Caco-2 (cell line): ENCODE data around the gene TRMT112. TPM values are rescaled to one million over a fixed set of nuclear protein-coding genes. Genes with fewer than 3 reads are reported as not detected.
A peak's percentile ranks its signal among the peaks of the same experiment; 100 is the strongest.

Experiments used
- BruUV-seq: library from RNA; stranded (reverse); fragments of 400-500 nt; replicated peaks from 2 replicates; lab custom pipeline; 2021; lab: Mats Ljungman, UMichigan
- CTCF ChIA-PET: fragments of 300-600 bp; sonication (Branson Sonifier 250); formaldehyde crosslinking; loops from one replicate; lab custom pipeline; 2022; ENCODE audit warnings: antibody characterized with exemption; lab: Charles Lee
- POLR2A ChIA-PET: fragments of 300-600 bp; sonication (Branson Sonifier 250); formaldehyde crosslinking; loops from one replicate; lab custom pipeline; 2022; ENCODE audit warnings: antibody characterized with exemption; lab: Charles Lee
- DNase-seq, 2 experiments: peaks; one replicate each; pipeline versions ENCODE4 v3.0.0 to v3.0.0-alpha.2; 2020 to 2022
- H3K27me3 ChIP-seq: replicated peaks from 2 replicates; pipeline ENCODE4 v1.6.0; 2011; ENCODE audit warnings: low read length; ENCODE audit not compliant: control insufficient read depth, insufficient read depth
- H3K36me3 ChIP-seq: 2 replicates; pipeline ENCODE4 v1.5.1; 2011; ENCODE audit warnings: low read length; ENCODE audit not compliant: control insufficient read depth, insufficient read depth
- H3K4me1 ChIP-seq: fragments of 250-450 bp; sonication (Bioruptor Pico); 2 replicates; pipeline ENCODE4 v1.5.1; 2020; ENCODE audit warnings: mild to moderate bottlenecking
- H3K4me3 ChIP-seq: 2 replicates; pipeline ENCODE4 v1.5.1; 2011; ENCODE audit warnings: low read depth, mild to moderate bottlenecking, control low read depth, low read length
- H3K9me3 ChIP-seq: fragments of 250-450 bp; sonication (Bioruptor Pico); 2 replicates; pipeline ENCODE4 v1.5.1; 2020; ENCODE audit warnings: mild to moderate bottlenecking, moderate library complexity
- H3K27ac Mint-ChIP-seq: one replicate; pipeline ENCODE4 v1.8.0; 2022; ENCODE audit warnings: mixed read lengths; ENCODE audit not compliant: unreplicated experiment
- H3K27me3 Mint-ChIP-seq: one replicate; pipeline ENCODE4 v1.8.0; 2022; ENCODE audit warnings: mixed read lengths; ENCODE audit not compliant: insufficient read depth, unreplicated experiment
- H3K36me3 Mint-ChIP-seq: one replicate; pipeline ENCODE4 v1.8.0; 2022; ENCODE audit warnings: mild to moderate bottlenecking, mixed read lengths; ENCODE audit not compliant: insufficient read depth, unreplicated experiment
- H3K4me1 Mint-ChIP-seq: one replicate; pipeline ENCODE4 v1.8.0; 2022; ENCODE audit warnings: low read depth, mixed read lengths; ENCODE audit not compliant: unreplicated experiment
- H3K4me3 Mint-ChIP-seq: one replicate; pipeline ENCODE4 v1.8.0; 2022; ENCODE audit warnings: mild to moderate bottlenecking, moderate library complexity, mixed read lengths; ENCODE audit not compliant: unreplicated experiment
- H3K9me3 Mint-ChIP-seq: one replicate; pipeline ENCODE4 v1.8.0; 2022; ENCODE audit warnings: mixed read lengths; ENCODE audit not compliant: unreplicated experiment
- intact Hi-C: fragments of 100-400 bp; cut with micrococcal nuclease; formaldehyde crosslinking; loops from one replicate; pipeline ENCODE4 v1.10.0; 2022; ENCODE audit not compliant: unreplicated experiment
- total RNA-seq: library from RNA; stranded (reverse); gene quantifications from 2 replicates; pipeline ENCODE4 v1.2.3, GENCODE V29; 2022
- TF ChIP-seq, protein P1 (sequence below), 2 experiments: fragments of 200-600 bp in 1 of 2; IDR thresholded peaks; 1 replicate in 1 of 2; 2 replicates in 1 of 2; pipeline versions ENCODE4 v1.5.1 to v1.8.0; 2011 to 2022; ENCODE audit warnings: antibody characterized with exemption in 1 of 2, control low read depth in 1 of 2, inconsistent platforms in 1 of 2, low read depth in 1 of 2, low read length in 1 of 2, mild to moderate bottlenecking in 1 of 2, moderate library complexity in 1 of 2; ENCODE audit not compliant: insufficient read depth in 1 of 2, severe bottlenecking in 1 of 2, unreplicated experiment in 1 of 2

TRMT112 gene
- total RNA-seq, 1 experiment from 2014 or later: 246 TPM

DNA sequence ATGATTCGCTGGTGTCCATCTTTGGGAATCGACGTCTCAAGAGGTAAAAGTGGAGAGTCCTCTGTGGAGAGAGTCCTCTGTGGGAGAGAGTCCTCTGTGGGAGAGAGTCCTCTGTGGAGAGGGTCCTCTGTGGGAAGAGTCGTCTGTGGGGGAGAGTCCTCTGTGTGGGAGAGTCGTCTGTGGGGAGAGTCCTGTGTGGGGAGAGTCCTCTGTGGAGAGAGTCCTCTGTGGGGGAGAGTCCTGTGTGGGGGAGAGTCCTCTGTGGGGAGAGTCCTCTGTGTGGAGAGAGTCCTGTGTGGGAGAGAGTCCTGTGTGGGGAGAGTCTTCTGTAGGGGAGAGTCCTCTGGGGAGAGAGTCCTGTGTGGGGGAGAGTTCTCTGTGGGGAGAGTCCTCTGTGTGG, 3.7 kb upstream of the TRMT112 start:
- H3K27ac Mint-ChIP-seq: peak overlapping the region; percentile 34
- DNase-seq: no peak
- no peak overlapping the region for H3K4me3 Mint-ChIP-seq
- intact Hi-C loops: no loop called here
- H3K9me3 Mint-ChIP-seq: no peaks in the 10 kb centered on the region
- H3K4me3 ChIP-seq: no peak overlapping the region
- peaks cover 24% of the 10 kb centered on the region for H3K4me1 Mint-ChIP-seq
- POLR2A ChIA-PET: no interaction called here
- H3K36me3 ChIP-seq: peaks cover 1% of the 10 kb centered on the region
- H3K9me3 ChIP-seq: no peaks in the 10 kb centered on the region
- no peaks in the 10 kb centered on the region for H3K27me3 ChIP-seq
- peaks cover 57% of the 10 kb centered on the region for H3K36me3 Mint-ChIP-seq
- TF ChIP-seq, protein P1, sequence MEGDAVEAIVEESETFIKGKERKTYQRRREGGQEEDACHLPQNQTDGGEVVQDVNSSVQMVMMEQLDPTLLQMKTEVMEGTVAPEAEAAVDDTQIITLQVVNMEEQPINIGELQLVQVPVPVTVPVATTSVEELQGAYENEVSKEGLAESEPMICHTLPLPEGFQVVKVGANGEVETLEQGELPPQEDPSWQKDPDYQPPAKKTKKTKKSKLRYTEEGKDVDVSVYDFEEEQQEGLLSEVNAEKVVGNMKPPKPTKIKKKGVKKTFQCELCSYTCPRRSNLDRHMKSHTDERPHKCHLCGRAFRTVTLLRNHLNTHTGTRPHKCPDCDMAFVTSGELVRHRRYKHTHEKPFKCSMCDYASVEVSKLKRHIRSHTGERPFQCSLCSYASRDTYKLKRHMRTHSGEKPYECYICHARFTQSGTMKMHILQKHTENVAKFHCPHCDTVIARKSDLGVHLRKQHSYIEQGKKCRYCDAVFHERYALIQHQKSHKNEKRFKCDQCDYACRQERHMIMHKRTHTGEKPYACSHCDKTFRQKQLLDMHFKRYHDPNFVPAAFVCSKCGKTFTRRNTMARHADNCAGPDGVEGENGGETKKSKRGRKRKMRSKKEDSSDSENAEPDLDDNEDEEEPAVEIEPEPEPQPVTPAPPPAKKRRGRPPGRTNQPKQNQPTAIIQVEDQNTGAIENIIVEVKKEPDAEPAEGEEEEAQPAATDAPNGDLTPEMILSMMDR (IDR thresholded peaks at IDR 0.05; ENCODE audit: insufficient read depth in 1 of 2, low read depth in 1 of 2, low read length in 1 of 2, severe bottlenecking in 1 of 2, unreplicated experiment in 1 of 2): no peak
- no peaks in the 10 kb centered on the region for H3K27me3 Mint-ChIP-seq
- BruUV-seq: no TSS peak
- H3K4me1 ChIP-seq: peaks cover 21% of the 10 kb centered on the region
- CTCF ChIA-PET: interaction anchor here (1.5 kb wide), 1 partner anchor 34 kb away, joined by 3 read pairs; no protein-coding TSS in a partner anchor

DNA sequence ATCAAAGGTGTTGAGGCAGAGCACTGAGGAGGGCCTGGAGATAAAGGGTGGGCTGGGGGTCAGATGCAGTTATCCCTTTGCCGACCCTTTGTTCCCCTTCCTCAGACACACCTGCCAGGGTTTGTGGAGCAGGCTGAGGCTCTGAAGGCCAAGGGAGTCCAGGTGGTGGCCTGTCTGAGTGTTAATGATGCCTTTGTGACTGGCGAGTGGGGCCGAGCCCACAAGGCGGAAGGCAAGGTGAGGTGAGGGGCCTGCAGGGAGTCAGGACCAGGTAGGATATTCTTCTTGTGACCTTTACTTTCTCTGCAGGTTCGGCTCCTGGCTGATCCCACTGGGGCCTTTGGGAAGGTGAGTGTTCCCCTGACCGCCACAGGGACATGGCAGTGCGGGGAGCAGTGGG, 3.2 kb upstream of the TRMT112 start:
- intact Hi-C loops: no loop called here
- H3K36me3 Mint-ChIP-seq: peaks cover 57% of the 10 kb centered on the region
- H3K9me3 ChIP-seq: no peaks in the 10 kb centered on the region
- peaks cover 1% of the 10 kb centered on the region for H3K36me3 ChIP-seq
- no peaks in the 10 kb centered on the region for H3K27me3 ChIP-seq
- no peak overlapping the region for H3K4me3 ChIP-seq
- H3K4me1 ChIP-seq: peaks cover 21% of the 10 kb centered on the region
- H3K27ac Mint-ChIP-seq: peak overlapping the region; percentile 34
- H3K9me3 Mint-ChIP-seq: no peaks in the 10 kb centered on the region
- TF ChIP-seq, protein P1 (IDR thresholded peaks at IDR 0.05; ENCODE audit: insufficient read depth in 1 of 2, low read depth in 1 of 2, low read length in 1 of 2, severe bottlenecking in 1 of 2, unreplicated experiment in 1 of 2): no peak
- peak overlapping the region; percentile 9 for H3K4me3 Mint-ChIP-seq
- ChIA-PET CTCF (interaction anchor here (0.6 to 1.5 kb wide), 2 partner anchors 34 to 1332 kb away, joined by 3 to 4 read pairs; no protein-coding TSS in a partner anchor), POLR2A (no interaction called here)
- no peaks in the 10 kb centered on the region for H3K27me3 Mint-ChIP-seq
- DNase-seq: no peak
- H3K4me1 Mint-ChIP-seq: peaks cover 24% of the 10 kb centered on the region
- BruUV-seq: no TSS peak

DNA sequence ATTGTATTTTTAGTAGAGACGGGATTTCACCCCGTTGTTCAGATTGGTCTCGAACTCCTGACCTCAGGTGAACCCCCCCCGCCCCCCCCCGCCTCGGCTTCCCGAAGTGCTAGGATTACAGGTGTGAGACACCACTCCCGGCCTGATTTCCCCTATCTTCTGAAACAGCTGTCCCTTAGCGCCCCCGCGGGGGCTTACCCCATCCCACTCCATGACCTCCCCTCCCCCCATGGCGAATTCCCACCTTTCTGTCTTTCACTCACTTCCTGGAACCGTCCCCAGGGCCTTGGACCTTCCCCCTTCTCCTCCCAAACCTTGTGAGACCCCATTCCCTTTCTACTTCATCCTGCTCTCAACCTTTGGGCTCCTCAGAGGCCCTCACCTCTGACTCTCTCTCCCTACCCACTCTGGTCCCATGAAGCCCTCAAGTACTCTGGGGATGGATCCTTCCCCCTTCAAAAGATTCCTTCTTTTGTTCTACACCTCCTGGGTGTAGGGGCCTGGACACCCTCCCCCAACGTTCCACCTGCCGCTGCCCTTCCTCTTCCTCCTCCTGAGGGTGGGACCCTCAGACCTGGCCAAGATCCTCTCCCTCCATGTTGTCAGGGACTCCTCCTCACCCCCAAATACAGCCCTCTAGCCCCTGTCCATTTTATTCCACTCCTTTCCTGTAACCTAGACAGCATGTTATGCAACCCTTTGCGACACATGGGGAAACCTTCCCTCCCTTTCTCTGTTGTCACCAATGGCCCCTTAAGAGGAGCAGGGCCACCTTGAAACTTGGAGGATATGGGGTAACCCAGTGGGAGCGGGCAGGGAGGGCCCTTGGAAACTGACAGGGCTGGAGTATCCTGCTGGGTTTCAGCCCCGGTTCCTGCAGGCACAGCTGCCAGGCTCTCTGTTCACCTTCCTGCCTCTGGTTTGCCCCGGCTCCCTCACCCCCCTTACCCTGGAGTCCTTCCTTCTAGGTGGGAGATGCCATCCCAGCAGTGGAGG, 1.7 kb upstream of the TRMT112 start:
- Mint-ChIP-seq H3K27me3 (no peaks in the 10 kb centered on the region), H3K4me3 (peak overlapping the region; percentile 84), H3K4me1 (peaks cover 24% of the 10 kb centered on the region), H3K9me3 (no peaks in the 10 kb centered on the region), H3K36me3 (peaks cover 70% of the 10 kb centered on the region), H3K27ac (peak overlapping the region; percentile 97)
- intact Hi-C loops: loop anchor here (5.0 kb wide), 1 partner anchor 88 kb away; no protein-coding TSS in a partner anchor
- POLR2A ChIA-PET: interaction anchor here (2.1 to 2.6 kb wide), 3 partner anchors 14 to 460 kb away, joined by 5 to 86 read pairs (median 13); partner anchors contain the start of genes ESRRA and SF1
- Histone ChIP-seq H3K27me3 (no peaks in the 10 kb centered on the region), H3K4me3 (peak overlapping the region; percentile 70), H3K36me3 (peaks cover 5% of the 10 kb centered on the region), H3K4me1 (peaks cover 21% of the 10 kb centered on the region), H3K9me3 (no peaks in the 10 kb centered on the region)
- TSS peak; percentile 39 for BruUV-seq
- CTCF ChIA-PET: interaction anchor here (0.6 to 3.6 kb wide), 10 partner anchors 9 to 238 kb away, joined by 3 to 274 read pairs (median 17); partner anchors contain the start of genes CATSPERZ and ESRRA
- DNase-seq: peak in 1 of 2 experiments; percentile 29
- TF ChIP-seq, protein P1 (IDR thresholded peaks at IDR 0.05; ENCODE audit: insufficient read depth in 1 of 2, low read depth in 1 of 2, low read length in 1 of 2, severe bottlenecking in 1 of 2, unreplicated experiment in 1 of 2): no peak
